Stomach smooth muscle (tissue), 2 donors: ENCODE measurements around the gene MRPL16.

Experiments
- H3K27ac ChIP-seq: one replicate; pipeline ENCODE4 v1.7.0; 2013; ENCODE audit warnings: mild to moderate bottlenecking, low read length, inconsistent platforms
- H3K27me3 ChIP-seq, 2 donors: one replicate each; pipeline ENCODE4 v1.7.0; 2013; ENCODE audit warnings: low read length in 2 of 2; ENCODE audit not compliant: insufficient read depth in 2 of 2, control insufficient read depth in 1 of 2
- H3K36me3 ChIP-seq, 2 donors: one replicate each; pipeline ENCODE4 v1.7.0; 2013; ENCODE audit warnings: low read length in 2 of 2; ENCODE audit not compliant: control insufficient read depth in 2 of 2, insufficient read depth in 2 of 2
- H3K4me1 ChIP-seq: one replicate; pipeline ENCODE4 v1.7.0; 2013; ENCODE audit warnings: low read length; ENCODE audit not compliant: control insufficient read depth, insufficient read depth
- H3K4me3 ChIP-seq, 2 donors: one replicate each; pipeline ENCODE4 v1.7.0; 2013; ENCODE audit warnings: low read length in 2 of 2
- H3K9ac ChIP-seq, 2 donors: one replicate each; pipeline ENCODE4 v1.7.0; 2013; ENCODE audit warnings: low read length in 2 of 2, mild to moderate bottlenecking in 1 of 2
- H3K9me3 ChIP-seq, 2 donors: one replicate each; pipeline ENCODE4 v1.7.0; 2013; ENCODE audit warnings: low read length in 2 of 2; ENCODE audit not compliant: control insufficient read depth in 2 of 2
- donor health status: healthy.
- donor health status: Pancreatic carcinoma.

MRPL16 gene

GRCh38 chr11:59812220-59812619 is 1.6 kb upstream of the MRPL16 start:
- H3K4me3 ChIP-seq: no peak overlapping the region
- peaks cover under 1 to 4% of the 10 kb centered on the region in 2 donors for H3K36me3 ChIP-seq
- no peak overlapping the region for H3K27ac ChIP-seq
- H3K4me1 ChIP-seq: peaks cover 4% of the 10 kb centered on the region
- H3K27me3 ChIP-seq: no peaks in the 10 kb centered on the region
- no peak overlapping the region for H3K9ac ChIP-seq
- no peaks in the 10 kb centered on the region for H3K9me3 ChIP-seq

GRCh38 chr11:59810911-59811259 is 307 bp upstream of the MRPL16 start:
- Histone ChIP-seq H3K9me3 (no peaks in the 10 kb centered on the region), H3K4me3 (peak overlapping the region; percentile 98 to 99), H3K4me1 (peaks cover 4% of the 10 kb centered on the region), H3K27me3 (no peaks in the 10 kb centered on the region), H3K9ac (peak overlapping the region; percentile 19 to 94), H3K36me3 (peaks cover 12 to 14% of the 10 kb centered on the region in 2 donors), H3K27ac (peak overlapping the region; percentile 67)

GRCh38 chr11:59807047-59807610 is 3.4 kb downstream of the MRPL16 start:
- H3K9me3 ChIP-seq: no peaks in the 10 kb centered on the region
- H3K36me3 ChIP-seq: peaks cover 12 to 14% of the 10 kb centered on the region in 2 donors
- H3K27ac ChIP-seq: no peak overlapping the region
- peaks cover 4% of the 10 kb centered on the region for H3K4me1 ChIP-seq
- no peaks in the 10 kb centered on the region for H3K27me3 ChIP-seq
- no peak overlapping the region for H3K9ac ChIP-seq
- no peak overlapping the region for H3K4me3 ChIP-seq

GRCh38 chr11:59804061-59804460 is 6.5 kb downstream of the MRPL16 start:
- no peaks in the 10 kb centered on the region for H3K9me3 ChIP-seq
- H3K27me3 ChIP-seq: no peaks in the 10 kb centered on the region
- H3K4me1 ChIP-seq: no peaks in the 10 kb centered on the region
- H3K9ac ChIP-seq: no peak overlapping the region
- H3K4me3 ChIP-seq: no peak overlapping the region
- H3K36me3 ChIP-seq: peaks cover 12 to 19% of the 10 kb centered on the region in 2 donors
- no peak overlapping the region for H3K27ac ChIP-seq

GRCh38 chr11:59802639-59803176 is 7.9 kb downstream of the MRPL16 start:
- H3K27ac ChIP-seq: no peak overlapping the region
- H3K9me3 ChIP-seq: no peaks in the 10 kb centered on the region
- no peak overlapping the region for H3K4me3 ChIP-seq
- no peaks in the 10 kb centered on the region for H3K27me3 ChIP-seq
- no peaks in the 10 kb centered on the region for H3K4me1 ChIP-seq
- H3K9ac ChIP-seq: no peak overlapping the region
- H3K36me3 ChIP-seq: peaks cover 13 to 15% of the 10 kb centered on the region in 2 donors

GRCh38 chr11:59801981-59802638 is 8.5 kb downstream of the MRPL16 start:
- Histone ChIP-seq H3K27me3 (no peaks in the 10 kb centered on the region), H3K9me3 (no peaks in the 10 kb centered on the region), H3K9ac (no peak overlapping the region), H3K27ac (no peak overlapping the region), H3K4me3 (no peak overlapping the region), H3K4me1 (no peaks in the 10 kb centered on the region), H3K36me3 (peaks cover 14 to 15% of the 10 kb centered on the region in 2 donors)

- Histone ChIP-seq H3K9me3 (no peaks in the 10 kb centered on the region), H3K27ac (no peak overlapping the region), H3K27me3 (no peaks in the 10 kb centered on the region), H3K4me1 (no peaks in the 10 kb centered on the region), H3K36me3 (peaks cover 6% of the 10 kb centered on the region in 2 donors), H3K4me3 (no peak overlapping the region), H3K9ac (no peak overlapping the region)
Observed at GRCh38 chr11:59801160-59801706, 9.3 kb downstream of the MRPL16 start.

GRCh38 chr11:59800390-59801025 is 10.1 kb downstream of the MRPL16 start:
- no peak overlapping the region for H3K9ac ChIP-seq
- no peak overlapping the region for H3K27ac ChIP-seq
- no peaks in the 10 kb centered on the region for H3K4me1 ChIP-seq
- peaks cover 6 to 11% of the 10 kb centered on the region in 2 donors for H3K36me3 ChIP-seq
- no peaks in the 10 kb centered on the region for H3K27me3 ChIP-seq
- no peaks in the 10 kb centered on the region for H3K9me3 ChIP-seq
- H3K4me3 ChIP-seq: no peak overlapping the region

GRCh38 chr11:59794417-59794816 is 16.2 kb downstream of the MRPL16 start:
- H3K36me3 ChIP-seq: peaks cover 27 to 38% of the 10 kb centered on the region in 2 donors
- H3K9me3 ChIP-seq: no peaks in the 10 kb centered on the region
- no peaks in the 10 kb centered on the region for H3K27me3 ChIP-seq
- no peak overlapping the region for H3K27ac ChIP-seq
- no peaks in the 10 kb centered on the region for H3K4me1 ChIP-seq
- H3K9ac ChIP-seq: no peak overlapping the region
- no peak overlapping the region for H3K4me3 ChIP-seq

GRCh38 chr11:59792507-59792906 is 18.1 kb downstream of the MRPL16 start:
- H3K9ac ChIP-seq: no peak overlapping the region
- H3K27me3 ChIP-seq: no peaks in the 10 kb centered on the region
- no peak overlapping the region for H3K4me3 ChIP-seq
- no peak overlapping the region for H3K27ac ChIP-seq
- H3K36me3 ChIP-seq: peaks cover 24 to 46% of the 10 kb centered on the region in 2 donors
- H3K4me1 ChIP-seq: no peaks in the 10 kb centered on the region
- no peaks in the 10 kb centered on the region for H3K9me3 ChIP-seq
